Measurements from ENCODE around the gene MAPT.
A peak's percentile ranks its signal among the peaks of the same experiment; 100 is the strongest.
"Not testable (repeated sequence)": the region's sequence is repeated elsewhere in the genome, so short reads cannot be mapped to it uniquely, and the experiment has no call there.

MAPT gene

GRCh38 chr17:45931677-45932076 is 37.3 kb downstream of the MAPT start:
- no peak for DNase-seq

- DNase-seq: no peak
Observed at GRCh38 chr17:45934044-45934979, 40.0 kb downstream of the MAPT start.

GRCh38 chr17:45935197-45935709 is 40.9 kb downstream of the MAPT start:
- DNase-seq: no peak

GRCh38 chr17:45935710-45936509 is 41.6 kb downstream of the MAPT start:
- no peak for DNase-seq

- DNase-seq: no peak
Observed at GRCh38 chr17:45936610-45937009, 42.3 kb downstream of the MAPT start.

- DNase-seq: not testable (repeated sequence)
Observed at GRCh38 chr17:45937186-45937585, 42.8 kb downstream of the MAPT start.

GRCh38 chr17:45939395-45939794 is 45.0 kb downstream of the MAPT start:
- DNase-seq: no peak

- DNase-seq: no peak
Observed at GRCh38 chr17:45940293-45940692, 45.9 kb downstream of the MAPT start.

- DNase-seq: no peak
Observed at GRCh38 chr17:45940826-45941225, 46.5 kb downstream of the MAPT start.

- no peak for DNase-seq
Observed at GRCh38 chr17:45941395-45941794, 47.0 kb downstream of the MAPT start.

GRCh38 chr17:45942284-45942683 is 47.9 kb downstream of the MAPT start:
- DNase-seq: no peak

- DNase-seq: no peak
Observed at GRCh38 chr17:45946841-45947256, 52.5 kb downstream of the MAPT start.

GRCh38 chr17:45948498-45948880 is 54.1 kb downstream of the MAPT start:
- DNase-seq: no peak

GRCh38 chr17:45948881-45949624 is 54.7 kb downstream of the MAPT start:
- peak; percentile 39 to 42 for DNase-seq

- no peak for DNase-seq
Observed at GRCh38 chr17:45949755-45950320, 55.5 kb downstream of the MAPT start.

GRCh38 chr17:45950888-45951287 is 56.5 kb downstream of the MAPT start:
- DNase-seq: no peak

GRCh38 chr17:45951403-45951802 is 57.0 kb downstream of the MAPT start:
- DNase-seq: no peak

GRCh38 chr17:45951941-45952340 is 57.6 kb downstream of the MAPT start:
- no peak for DNase-seq

GRCh38 chr17:45952814-45953320 is 58.5 kb downstream of the MAPT start:
- no peak for DNase-seq

- DNase-seq: no peak
Observed at GRCh38 chr17:45953561-45953960, 59.2 kb downstream of the MAPT start.

GRCh38 chr17:45954914-45955313 is 60.6 kb downstream of the MAPT start:
- DNase-seq: no peak

- no peak for DNase-seq
Observed at GRCh38 chr17:45955326-45955725, 61.0 kb downstream of the MAPT start.
